B cell (primary cell): ENCODE data around the gene FBXL2.

ENCODE experiments used
- CTCF ChIP-seq: fragments of 200-600 bp; IDR thresholded peaks from one replicate; pipeline ENCODE4 v1.8.0; 2022; ENCODE audit warnings: antibody characterized with exemption, mild to moderate bottlenecking
- EZH2 ChIP-seq: IDR thresholded peaks from 2 replicates; pipeline ENCODE4 v1.6.1; 2012; ENCODE audit warnings: borderline replicate concordance, low read depth, mild to moderate bottlenecking, moderate library complexity, low read length; ENCODE audit not compliant: insufficient read depth, poor library complexity, severe bottlenecking

- no peak for TF ChIP-seq CTCF
- no peak for TF ChIP-seq EZH2
Observed at GRCh38 chr3:33315826-33316225, 38.6 kb downstream of the FBXL2 start.
